ENCODE data around the gene TOX2.

The TOX2 gene

DNA sequence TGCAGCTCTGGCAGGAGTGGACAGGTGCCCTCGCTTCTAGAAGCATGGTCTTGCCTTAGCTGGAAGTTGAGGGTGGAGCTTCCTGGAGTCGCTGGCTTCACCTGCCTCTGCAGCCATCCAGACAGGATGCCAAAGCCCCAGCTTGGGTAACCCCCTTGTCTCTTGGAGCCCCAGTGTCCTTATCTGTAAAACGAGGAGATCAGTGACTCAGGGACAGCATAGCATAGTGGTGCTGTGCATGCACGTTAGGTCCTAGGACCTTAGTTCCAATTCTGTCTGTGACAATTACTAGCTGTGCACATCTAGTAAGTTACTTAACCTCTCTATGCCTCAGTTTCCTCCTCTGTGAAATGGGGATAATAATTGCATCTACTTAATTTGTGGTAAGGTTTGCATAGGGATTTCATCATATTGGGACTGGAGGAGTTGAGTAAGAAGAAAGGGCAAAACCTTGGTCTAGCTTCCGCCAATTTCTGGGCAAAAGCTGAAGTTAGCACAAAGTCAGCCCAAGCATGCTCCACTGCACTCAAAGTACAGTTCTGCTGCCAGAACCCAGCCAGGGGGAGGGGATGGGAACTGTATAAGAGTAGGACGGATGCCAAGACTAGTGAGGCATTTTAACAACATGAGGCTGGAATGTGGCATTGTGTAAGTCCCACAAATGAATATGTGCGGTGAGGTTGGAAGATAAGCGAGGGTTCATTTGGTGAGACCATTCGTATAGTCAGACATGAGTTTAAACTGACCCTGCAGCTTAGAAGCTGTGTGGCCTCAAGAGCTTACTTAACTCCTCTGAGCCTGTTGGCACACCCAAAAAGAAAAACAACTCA lies 24.5 kb downstream of the TOX2 start:
- no peak for DNase-seq (ENCODE audit: low read depth, low spot score)

DNA sequence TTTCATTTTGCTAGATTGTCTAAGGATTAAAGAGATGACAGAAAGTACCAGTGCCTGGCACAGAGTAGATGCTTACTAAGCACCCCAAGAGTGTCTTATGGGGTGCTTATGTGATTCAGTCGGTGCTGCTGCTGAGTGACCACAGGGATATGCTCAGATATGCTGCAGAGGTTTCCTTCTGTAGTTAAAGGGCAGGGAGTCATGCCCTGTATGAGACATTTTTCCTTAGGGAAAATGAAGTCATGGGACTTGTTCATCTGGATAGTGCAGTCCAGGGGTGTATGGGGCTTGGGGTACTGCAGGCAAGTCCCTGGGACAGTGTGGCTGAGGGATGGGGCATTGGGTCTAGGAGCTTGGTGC lies 25.1 kb downstream of the TOX2 start:
- no peak for DNase-seq (ENCODE audit: low read depth, low spot score)

DNA sequence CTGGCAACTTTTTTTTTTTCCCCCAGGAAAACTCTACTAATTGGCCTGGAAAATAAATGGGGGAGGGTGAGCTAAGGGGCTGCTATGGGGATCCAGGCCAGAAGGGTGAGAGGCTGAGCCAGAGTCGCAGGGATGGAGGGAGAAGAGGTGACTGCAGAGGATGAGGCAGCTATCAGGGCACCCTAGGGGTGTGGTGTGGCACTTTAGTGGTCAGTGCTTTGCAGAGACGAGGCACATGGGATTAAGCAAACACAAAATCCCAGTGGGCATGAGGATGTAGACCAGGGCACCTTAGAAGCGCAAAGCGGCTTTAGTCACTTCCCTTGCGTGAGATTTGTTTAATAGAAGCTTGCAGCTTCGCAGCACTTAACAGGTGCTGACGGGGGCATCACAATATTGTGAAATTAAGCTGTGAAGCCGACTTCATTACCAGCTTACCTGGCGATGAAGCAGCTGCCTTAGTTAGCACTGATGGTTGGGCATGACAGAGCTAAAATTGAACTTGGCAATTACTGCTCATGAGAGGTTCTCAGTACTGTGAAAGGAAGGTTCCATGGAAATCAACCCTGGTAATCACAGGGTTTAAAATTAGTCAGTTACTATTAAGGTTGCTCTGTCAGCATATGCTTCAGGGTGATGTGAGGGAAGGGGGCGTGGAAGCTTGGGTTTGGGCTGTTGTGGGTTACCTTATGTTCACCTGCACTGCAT lies 26.0 kb downstream of the TOX2 start:
- no peak for DNase-seq (ENCODE audit: low read depth, low spot score)

DNA sequence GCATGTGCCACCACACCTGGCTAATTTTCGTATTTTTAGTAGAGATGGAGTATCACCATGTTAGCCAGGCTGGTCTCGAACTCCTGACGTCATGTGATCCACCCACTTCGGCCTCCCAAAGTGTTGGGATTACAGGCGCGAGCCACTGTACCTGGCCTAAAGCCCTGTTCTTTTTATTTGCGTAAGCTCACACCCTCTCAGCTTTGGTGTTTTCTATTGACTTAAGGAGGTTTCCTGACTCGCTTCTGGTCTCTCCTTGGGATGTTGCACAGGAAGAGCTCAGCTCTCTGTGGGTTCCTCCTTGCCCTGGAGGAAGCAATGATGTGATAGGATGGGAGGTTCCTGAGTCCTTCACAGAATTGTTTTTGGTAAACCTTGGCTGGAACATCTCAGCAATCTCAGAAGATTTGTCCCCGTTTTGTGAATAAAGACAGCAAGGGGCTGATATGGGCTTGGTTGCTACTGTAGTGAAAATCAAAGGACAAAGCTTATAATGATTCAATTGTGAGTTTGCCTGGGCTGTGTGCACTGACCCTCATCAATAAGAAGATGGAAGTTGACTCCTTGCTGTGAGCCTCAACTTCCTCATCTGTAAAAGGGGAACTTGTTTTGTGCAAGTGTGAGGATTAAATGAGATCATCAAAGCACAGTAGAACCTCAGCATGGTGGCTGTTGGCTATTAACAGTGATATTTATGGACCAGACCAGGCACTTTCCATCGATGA lies 27.0 kb downstream of the TOX2 start:
- DNase-seq (ENCODE audit: low read depth, low spot score), result no peak

DNA sequence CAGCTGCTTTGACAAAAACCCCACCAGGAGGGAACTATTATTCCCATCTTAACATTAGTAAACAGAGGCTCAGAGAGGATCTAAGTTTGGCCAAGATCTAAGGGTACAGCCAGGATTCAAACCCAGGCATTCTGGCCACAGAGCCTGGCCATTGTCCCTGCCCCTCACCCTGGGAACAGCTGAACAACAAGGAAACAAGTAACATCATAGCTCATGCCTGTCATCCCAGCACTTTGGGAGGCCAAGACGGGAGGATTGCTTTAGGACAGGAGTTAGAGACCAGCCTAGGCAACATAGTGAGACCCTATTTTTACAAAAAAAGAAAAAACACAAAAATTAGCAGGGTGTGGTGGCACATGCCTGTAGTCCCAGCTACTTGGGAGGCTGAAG lies 27.5 kb downstream of the TOX2 start:
- no peak for DNase-seq (ENCODE audit: low read depth, low spot score)

DNA sequence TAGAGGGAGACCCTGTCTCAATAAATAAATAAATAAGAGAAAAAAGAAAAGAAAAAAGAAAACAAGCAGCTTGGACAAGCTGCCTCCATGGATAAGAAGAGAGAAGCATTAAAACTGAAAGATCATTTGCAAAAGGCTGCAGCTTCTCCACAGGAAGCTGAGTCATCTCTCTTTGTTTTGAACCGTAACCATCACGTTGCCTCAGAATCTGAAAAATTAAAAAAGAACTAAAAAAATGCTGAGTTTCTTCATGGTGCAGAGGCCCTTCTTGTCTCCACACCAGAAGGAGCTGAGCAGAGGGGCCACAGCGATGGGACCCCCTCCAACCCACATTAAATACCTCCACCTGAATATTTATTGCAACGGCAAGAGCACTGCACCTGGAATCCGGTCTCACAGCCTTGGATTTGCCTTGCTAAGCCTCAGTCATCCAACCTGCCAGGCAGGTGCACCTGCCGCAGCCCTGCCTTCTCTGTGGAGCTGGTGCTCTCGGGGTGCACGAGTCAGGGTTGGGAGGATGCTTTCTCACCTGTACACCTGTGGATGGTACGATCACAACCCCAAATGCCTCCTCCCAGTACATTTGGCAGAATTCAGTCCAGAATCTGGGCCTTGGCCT lies 28.1 kb downstream of the TOX2 start:
- DNase-seq (ENCODE audit: low read depth, low spot score), result no peak

DNA sequence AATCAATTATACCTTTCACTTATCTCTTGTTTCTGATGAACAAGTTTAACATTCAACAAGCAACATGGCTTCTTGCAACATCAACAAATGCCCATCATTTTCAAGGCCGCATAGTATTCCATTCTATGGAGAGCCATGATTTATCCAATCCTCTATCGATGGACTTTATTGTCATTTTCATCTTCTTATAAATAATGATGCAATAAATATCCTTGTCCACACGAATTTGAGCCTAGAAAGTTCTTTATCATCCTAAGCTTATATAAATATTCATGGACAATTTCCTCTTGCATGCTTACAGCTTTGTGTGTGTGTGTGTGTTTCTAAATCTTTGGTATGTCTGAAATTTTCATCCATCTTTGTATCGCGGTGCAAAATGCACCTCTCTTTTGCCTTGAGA lies 29.1 kb downstream of the TOX2 start:
- DNase-seq (ENCODE audit: low read depth, low spot score), result no peak

DNA sequence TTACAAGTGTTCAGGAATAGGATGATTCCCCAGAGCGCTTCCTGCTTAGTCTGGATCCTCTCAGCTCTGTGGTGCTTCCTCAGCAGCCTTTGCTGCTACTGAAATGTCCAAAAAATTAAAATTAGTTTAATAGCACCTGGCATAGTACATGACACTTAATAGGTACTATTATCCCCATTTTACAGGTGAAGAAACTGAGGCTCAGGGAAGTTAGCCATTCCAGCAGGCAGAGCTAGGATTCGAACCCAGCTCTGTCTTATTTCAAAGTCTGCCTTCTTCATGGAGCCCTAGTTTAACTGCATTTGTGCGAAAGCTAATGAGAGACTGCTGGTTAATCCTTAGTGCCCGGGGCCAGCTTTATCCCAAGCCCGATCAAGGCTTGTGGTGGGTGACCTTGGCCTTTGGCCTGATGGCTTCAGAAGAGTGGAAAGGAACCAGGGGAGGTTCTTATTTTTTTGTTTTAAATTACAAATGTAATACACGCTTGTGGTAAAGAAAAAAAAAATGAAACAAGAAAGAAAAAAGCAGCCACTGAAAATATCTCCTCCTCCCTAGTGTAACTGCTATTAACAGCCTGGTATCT lies 30.1 kb downstream of the TOX2 start:
- no peak for DNase-seq (ENCODE audit: low read depth, low spot score)

DNA sequence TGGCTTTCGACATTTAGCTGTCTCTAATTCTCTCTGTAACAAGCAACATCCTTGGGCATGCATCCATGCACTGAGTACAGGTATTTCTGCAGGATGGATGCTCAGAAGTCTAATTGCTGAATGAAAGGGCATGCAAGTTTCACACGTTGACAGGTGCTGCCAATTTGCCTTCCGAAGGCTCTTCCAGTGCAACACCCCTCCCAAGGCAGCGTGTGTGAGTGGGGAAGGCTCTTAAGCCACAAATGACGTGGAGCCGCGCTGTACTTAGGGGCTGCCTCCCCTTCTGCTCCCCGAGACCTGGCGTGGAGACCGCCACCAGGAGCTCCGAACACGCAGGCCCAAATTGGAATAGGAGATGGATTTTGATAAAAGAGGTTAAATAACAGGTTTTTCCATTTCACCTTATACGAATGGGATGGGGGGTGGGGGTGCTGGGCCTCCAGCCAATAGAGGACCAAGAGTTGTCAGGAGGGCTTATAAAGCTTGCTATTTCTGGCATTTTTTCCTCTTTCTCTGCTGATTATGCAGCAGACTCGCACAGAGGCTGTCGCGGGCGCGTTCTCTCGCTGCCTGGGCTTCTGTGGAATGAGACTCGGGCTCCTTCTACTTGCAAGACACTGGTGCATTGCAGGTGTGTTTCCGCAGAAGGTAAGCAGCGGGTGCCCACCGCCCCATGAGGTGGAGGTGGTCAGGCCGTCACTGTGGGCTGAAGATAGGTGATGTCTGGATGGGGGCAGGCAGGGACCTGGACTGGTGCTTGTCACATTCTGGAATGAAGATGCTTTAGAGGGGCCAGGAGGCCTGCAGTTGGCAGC lies 30.9 kb downstream of the TOX2 start:
- no peak for DNase-seq (ENCODE audit: low read depth, low spot score)

DNA sequence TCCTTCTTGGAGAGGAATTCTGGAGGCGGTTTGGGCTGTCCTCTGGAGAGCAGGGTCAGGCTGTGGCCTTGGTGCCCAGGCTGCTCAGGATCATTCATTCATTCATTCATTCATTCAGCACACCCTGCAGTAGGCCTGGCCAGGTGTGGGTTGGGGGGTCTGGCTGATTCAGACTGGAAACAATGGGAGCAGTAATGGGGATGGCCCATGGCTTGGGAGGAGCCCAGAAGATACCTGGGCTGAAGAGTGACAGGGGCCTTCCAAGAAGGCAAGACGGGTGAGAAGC lies 31.5 kb downstream of the TOX2 start:
- no peak for DNase-seq (ENCODE audit: low read depth, low spot score)

DNA sequence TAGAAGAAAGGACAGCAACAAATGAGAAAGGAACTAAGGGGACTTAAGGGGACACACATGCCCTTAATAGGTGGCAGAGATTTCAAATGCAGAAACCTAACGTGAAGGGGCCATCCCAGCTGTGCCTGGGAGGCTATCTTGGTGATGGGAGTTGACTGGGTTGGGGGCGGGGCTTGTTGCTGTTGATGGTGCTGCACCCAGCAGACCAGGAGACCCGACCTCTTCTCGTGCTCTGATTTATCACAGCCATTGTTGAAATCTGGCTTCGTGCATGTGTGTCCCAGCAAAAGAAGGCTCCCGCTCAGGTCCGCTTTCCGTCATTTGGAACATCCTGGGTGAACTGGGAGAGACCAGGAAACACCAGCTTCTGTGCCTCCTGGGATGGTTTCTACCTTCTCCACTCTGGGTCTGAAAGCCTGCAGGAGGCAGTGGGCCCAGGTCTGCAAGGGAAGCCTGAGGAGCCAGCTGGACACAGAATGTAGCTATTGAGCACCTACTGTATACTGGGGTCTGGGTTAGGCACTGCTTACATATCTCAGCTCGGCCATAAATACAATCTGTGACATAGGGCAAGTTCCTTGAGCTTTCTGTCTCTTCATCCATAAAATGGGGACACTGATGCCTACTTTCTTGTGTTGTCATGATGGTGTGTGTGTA lies 32.1 kb downstream of the TOX2 start:
- no peak for DNase-seq (ENCODE audit: low read depth, low spot score)

DNA sequence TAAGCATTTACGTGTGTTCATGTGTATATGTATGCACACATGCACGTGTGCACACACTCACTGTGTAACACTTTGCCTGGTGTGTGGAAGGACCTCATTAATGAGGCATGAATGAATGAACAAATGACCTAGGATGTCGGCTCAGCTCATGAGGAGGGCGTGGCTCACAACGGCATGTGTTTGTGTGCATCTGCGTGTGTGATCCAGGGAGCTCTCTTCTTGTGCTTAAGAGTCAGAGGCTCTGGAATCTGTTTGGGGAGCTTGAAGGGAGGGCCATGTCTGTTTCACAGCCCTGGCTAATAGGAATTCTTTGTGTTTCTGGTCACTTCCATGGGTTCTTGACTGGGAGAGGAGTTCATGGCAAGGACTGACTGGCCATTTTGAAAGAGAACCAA lies 32.7 kb downstream of the TOX2 start:
- no peak for DNase-seq (ENCODE audit: low read depth, low spot score)

DNA sequence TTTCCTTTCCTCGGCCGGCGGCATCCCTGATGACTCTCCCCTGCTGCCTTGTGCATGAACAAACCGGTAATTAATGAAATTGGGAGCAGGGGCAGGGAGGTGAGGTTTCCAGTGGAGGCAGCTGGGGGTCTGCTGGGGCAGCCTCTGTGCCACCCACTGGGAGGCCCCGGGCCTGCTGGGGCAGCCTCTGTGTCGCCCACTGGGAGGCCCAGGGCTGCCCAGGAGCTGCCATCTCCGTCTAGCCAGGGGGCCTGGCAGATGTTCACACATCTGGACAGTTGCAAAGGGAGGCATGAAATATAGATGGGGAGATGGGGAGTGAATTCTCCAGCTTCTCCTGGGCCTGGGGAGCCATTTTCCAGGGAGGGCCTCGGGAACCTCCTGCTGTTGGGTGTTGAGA lies 33.8 kb downstream of the TOX2 start:
- no peak for DNase-seq (ENCODE audit: low read depth, low spot score)

DNA sequence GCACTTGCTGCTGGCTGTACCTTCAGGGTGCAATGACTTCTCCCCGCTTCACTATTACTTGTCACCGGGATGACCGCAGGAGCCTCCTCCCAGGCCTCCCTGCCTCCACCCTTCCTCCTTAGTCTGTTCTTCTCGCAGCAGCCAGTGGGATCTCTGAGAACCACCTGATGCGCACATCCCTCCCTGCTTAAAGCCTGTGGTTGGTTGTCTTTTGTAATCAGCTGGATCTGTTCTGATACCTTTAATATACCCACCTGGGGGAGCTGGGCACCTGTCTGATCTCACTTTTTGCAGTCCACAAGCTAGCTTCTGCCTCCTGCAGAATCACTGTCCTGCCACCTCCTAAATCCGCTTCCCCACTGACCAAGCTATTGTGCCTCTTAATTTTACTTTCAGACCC lies 34.6 kb downstream of the TOX2 start:
- no peak for DNase-seq (ENCODE audit: low read depth, low spot score)

DNA sequence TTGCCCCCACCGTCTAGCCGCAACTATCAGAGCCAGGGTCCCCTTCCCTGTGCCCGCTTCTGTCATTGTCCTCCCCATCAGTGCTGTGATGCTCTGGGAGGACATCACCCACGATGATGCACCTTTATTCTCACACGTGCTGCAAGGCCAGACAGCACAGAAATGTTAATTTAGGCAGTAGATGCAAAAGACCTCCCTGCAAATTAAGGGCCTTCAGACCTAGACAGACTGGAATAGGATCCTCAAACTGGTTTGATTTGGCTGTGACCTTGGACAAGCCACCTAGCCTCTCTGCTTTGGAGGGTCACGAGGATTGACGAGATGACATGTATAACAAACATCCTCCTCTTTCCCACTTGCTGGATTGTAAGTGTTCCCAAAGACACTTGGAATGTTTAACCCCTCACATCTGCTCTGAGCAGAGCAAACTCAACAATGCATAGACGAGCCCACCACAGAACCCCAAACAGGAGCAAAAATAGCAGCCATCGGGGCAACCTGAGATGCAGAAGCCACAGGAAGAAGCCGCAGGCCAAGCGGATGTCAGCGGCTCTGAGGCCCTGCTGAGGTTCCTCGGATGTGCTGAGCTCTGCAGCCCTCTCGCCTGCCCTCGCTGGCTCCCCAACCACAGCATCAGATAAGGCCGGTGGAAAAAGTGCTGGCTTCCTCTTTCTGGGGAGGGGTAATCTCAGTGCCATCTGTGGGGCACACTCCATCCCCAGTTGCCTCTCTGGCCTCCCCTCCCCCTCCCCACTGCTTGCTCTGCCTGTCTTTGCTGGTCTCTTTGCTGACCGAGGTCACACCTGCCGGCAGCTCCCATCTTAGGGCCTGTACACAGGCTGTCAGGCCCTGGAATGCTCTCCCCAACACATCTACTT lies 35.3 kb downstream of the TOX2 start:
- DNase-seq (ENCODE audit: low read depth, low spot score), result no peak

DNA sequence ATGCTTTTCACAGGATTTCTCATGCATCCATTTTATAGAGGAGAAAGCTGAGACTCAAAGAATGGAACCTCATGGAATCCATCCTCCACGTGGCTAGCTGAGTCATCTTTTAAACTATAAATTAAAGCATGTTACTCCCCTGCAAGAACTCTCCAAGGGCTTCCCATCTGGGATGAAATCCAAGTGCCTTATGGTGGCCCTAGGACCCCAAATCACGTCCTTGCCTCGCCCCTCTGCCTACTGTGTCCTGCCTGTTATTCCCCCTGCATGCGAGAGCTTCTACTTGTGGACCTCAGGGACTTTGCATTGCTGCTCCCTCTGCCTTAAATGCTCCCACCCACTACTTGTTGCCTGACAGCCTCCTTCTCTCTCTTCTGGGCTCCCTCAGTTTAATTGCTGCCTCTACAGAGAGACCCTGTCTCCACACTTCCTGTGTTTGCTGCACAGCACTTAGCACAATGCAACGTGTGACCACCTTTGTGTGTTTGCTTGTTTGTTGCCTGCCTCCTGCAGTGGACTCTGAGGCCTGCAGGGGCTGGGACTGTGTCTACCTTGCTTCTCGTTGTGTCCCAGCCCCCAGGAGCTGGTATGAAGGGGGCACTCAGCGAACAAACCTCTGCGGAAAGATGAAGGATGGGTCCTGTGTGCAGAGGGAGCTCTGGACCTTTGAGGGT lies 39.4 kb downstream of the TOX2 start:
- no peak for DNase-seq (ENCODE audit: low read depth, low spot score)

DNA sequence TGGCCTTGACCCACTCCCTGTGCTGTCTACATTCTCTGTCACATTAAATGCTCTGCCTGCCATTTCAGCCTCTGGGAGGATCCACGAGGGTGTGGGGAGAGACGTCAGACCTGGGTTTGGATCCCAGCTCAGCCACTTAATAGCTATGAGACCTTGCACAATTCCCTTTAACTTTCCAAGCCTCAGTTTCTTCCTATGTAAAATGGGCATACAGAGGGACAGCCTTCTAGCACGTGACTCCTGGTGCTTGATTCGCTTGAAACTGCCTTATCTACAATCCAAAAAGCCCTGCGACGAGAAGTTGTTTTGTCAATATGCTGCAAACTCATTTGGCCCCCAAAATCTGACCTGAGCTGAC lies 40.0 kb downstream of the TOX2 start:
- no peak for DNase-seq (ENCODE audit: low read depth, low spot score)

DNA sequence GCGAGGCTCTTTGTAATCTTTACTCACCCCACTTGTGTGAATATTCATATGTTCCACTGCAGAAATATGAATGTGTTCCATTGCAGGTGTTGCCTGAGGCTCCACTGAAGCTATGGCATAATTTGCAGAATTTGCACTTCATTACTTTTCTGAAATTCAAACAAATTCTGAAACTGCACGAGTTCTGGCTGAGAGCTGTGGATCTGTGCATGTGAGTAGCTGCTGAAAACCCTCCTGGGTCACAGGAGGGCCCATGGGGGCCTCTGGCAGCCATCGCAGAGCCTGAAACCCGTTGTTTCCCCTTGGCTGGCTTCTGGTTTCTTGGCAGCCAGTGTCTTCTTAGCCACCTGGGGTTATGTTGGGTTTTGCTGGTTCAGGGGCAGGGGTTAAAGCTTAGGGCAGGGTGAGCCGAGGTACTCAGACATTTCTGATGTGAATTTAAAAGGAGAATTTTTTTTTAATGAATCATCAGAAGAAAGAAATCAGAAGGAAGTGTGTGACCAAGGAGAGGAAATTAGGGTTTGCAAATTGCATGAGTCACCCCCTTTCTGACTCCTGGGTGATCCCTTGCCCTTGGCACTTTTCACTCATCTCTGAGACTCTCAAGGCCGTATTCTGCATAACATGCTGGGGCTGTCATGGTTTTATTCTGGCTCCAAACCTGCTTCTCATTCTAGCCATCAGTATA lies 40.6 kb downstream of the TOX2 start:
- DNase-seq (ENCODE audit: low read depth, low spot score), result no peak

DNA sequence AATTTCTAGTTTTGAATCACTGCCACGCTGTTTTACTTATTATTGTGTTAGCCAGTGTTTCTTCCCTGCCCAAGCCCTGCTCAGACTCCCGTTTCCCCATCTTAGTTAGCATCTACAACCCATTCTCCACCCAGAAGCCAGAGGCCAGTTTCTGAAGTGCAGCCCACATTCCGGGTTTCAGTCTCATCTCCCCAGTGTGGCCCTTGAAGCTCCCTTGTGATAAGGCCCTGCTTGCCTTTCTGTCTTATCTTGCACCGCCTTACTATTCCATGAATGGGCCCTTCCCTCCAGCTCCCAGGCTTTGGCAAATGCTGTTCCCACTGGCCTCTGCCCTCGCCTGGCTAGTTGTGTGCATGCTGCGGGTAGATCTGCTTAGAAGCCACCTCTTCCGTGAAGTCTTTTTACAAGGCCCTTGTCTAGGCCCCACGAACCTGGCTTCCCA lies 41.1 kb downstream of the TOX2 start:
- no peak for DNase-seq (ENCODE audit: low read depth, low spot score)
